HG03520 (cell line): ENCODE measurements around the gene BTN3A1.
A peak's percentile ranks its signal among the peaks of the same experiment; 100 is the strongest.
"Not testable (repeated sequence)": the region's sequence is repeated elsewhere in the genome, so short reads cannot be mapped to it uniquely, and the experiment has no call there.

Source experiments
- ATAC-seq: cut with Tn5 transposase; IDR thresholded peaks from one replicate; pipeline ENCODE4 v1.9.1; 2021; ENCODE audit warnings: mild to moderate bottlenecking, moderate library complexity; ENCODE audit not compliant: unreplicated experiment

The BTN3A1 gene

GRCh38 chr6:26401987-26402658 is at the start of gene BTN3A1:
Gene BTN3A1, plus strand, starts transcription at chr6:26402275. Its CDS starts 3,289 bp downstream, at chr6:26405564.
- peak; percentile 79 for ATAC-seq

- ATAC-seq, result no peak
Observed at GRCh38 chr6:26352315-26352714, 49.8 kb upstream of the BTN3A1 start.

GRCh38 chr6:26354162-26354561 is 47.9 kb upstream of the BTN3A1 start:
- ATAC-seq, result no peak

- ATAC-seq, result no peak
Observed at GRCh38 chr6:26355366-26355765, 46.7 kb upstream of the BTN3A1 start.

- ATAC-seq, result not testable (repeated sequence)
Observed at GRCh38 chr6:26357543-26357942, 44.5 kb upstream of the BTN3A1 start.

GRCh38 chr6:26358511-26358981 is 43.5 kb upstream of the BTN3A1 start:
- peak; percentile 58 for ATAC-seq

- no peak for ATAC-seq
Observed at GRCh38 chr6:26359765-26360164, 42.3 kb upstream of the BTN3A1 start.

GRCh38 chr6:26360451-26361416 is 41.3 kb upstream of the BTN3A1 start:
- no peak for ATAC-seq

GRCh38 chr6:26361544-26361943 is 40.5 kb upstream of the BTN3A1 start:
- no peak for ATAC-seq

GRCh38 chr6:26362093-26362835 is 39.8 kb upstream of the BTN3A1 start:
- ATAC-seq, result no peak

GRCh38 chr6:26362836-26363220 is 39.2 kb upstream of the BTN3A1 start:
- no peak for ATAC-seq

GRCh38 chr6:26363882-26364701 is 38.0 kb upstream of the BTN3A1 start:
- ATAC-seq, result no peak

GRCh38 chr6:26365633-26365995 is 36.5 kb upstream of the BTN3A1 start:
- no peak for ATAC-seq

- no peak for ATAC-seq
Observed at GRCh38 chr6:26366504-26366903, 35.6 kb upstream of the BTN3A1 start.

- ATAC-seq, result no peak
Observed at GRCh38 chr6:26367114-26367513, 35.0 kb upstream of the BTN3A1 start.

- ATAC-seq, result not testable (repeated sequence)
Observed at GRCh38 chr6:26371813-26372212, 30.3 kb upstream of the BTN3A1 start.

- no peak for ATAC-seq
Observed at GRCh38 chr6:26372308-26373144, 29.5 kb upstream of the BTN3A1 start.

GRCh38 chr6:26375270-26375669 is 26.8 kb upstream of the BTN3A1 start:
- ATAC-seq, result no peak

- ATAC-seq, result no peak
Observed at GRCh38 chr6:26377719-26378118, 24.4 kb upstream of the BTN3A1 start.
